OCI-LY7 (cell line): ENCODE data around the gene ZNF79.

Experiments used
- EZH2phosphoT487 ChIP-seq: fragments of 200-600 bp; sonication (generic); IDR thresholded peaks from 2 replicates; pipeline ENCODE4 v1.6.1; 2018; ENCODE audit warnings: low read depth, borderline replicate concordance, mild to moderate bottlenecking, mixed run types, antibody characterized with exemption, low read length, moderate library complexity, mixed read lengths
- TF ChIP-seq, protein P1 (sequence below): fragments of 200-600 bp; sonication (generic); conservative IDR thresholded peaks from 2 replicates; pipeline ENCODE4 v1.5.1; 2014; ENCODE audit warnings: mild to moderate bottlenecking, antibody characterized with exemption, low read length, moderate library complexity, mixed read lengths

GRCh38 chr9:127494304-127494702 is 70.1 kb downstream of the ZNF79 start:
- TF ChIP-seq, protein P1, sequence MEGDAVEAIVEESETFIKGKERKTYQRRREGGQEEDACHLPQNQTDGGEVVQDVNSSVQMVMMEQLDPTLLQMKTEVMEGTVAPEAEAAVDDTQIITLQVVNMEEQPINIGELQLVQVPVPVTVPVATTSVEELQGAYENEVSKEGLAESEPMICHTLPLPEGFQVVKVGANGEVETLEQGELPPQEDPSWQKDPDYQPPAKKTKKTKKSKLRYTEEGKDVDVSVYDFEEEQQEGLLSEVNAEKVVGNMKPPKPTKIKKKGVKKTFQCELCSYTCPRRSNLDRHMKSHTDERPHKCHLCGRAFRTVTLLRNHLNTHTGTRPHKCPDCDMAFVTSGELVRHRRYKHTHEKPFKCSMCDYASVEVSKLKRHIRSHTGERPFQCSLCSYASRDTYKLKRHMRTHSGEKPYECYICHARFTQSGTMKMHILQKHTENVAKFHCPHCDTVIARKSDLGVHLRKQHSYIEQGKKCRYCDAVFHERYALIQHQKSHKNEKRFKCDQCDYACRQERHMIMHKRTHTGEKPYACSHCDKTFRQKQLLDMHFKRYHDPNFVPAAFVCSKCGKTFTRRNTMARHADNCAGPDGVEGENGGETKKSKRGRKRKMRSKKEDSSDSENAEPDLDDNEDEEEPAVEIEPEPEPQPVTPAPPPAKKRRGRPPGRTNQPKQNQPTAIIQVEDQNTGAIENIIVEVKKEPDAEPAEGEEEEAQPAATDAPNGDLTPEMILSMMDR: no peak
- no peak for TF ChIP-seq EZH2phosphoT487
